Measurements from ENCODE around the gene SLC16A14. TPM values are rescaled to one million over a fixed set of nuclear protein-coding genes. Genes with fewer than 3 reads are reported as not detected.
A peak's percentile ranks its signal among the peaks of the same experiment; 100 is the strongest.
"Not testable (repeated sequence)": the region's sequence is repeated elsewhere in the genome, so short reads cannot be mapped to it uniquely, and the experiment has no call there.

SLC16A14 gene, protein sequence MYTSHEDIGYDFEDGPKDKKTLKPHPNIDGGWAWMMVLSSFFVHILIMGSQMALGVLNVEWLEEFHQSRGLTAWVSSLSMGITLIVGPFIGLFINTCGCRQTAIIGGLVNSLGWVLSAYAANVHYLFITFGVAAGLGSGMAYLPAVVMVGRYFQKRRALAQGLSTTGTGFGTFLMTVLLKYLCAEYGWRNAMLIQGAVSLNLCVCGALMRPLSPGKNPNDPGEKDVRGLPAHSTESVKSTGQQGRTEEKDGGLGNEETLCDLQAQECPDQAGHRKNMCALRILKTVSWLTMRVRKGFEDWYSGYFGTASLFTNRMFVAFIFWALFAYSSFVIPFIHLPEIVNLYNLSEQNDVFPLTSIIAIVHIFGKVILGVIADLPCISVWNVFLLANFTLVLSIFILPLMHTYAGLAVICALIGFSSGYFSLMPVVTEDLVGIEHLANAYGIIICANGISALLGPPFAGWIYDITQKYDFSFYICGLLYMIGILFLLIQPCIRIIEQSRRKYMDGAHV
- total RNA-seq, result 9.9 TPM

DNA sequence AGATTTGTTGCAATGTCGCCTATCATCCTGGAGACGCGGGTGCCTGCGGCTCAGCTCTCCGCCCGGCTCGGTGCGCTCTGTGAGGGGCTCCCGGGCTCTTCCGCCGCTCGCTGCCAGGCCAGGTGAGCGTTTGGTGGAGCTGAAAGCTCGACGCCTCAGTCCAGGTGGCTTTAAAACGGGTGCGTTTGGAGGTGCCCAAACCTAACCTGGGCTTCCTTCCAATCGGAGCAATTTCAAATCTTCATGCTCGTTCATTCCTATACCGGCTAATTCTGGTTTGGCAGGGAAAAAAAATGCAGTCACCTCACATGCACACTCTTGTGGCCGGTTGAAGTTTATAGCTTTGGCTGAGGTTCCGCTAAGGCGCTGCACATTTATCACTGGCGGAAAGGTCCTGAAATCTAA is at the start of gene SLC16A14:
SLC16A14 (minus strand) TSS at position 274 of the 405 bp plus-strand sequence. CDS start 9,572 bp downstream, outside the sequence.
- peak; percentile 83 for DNase-seq

DNA sequence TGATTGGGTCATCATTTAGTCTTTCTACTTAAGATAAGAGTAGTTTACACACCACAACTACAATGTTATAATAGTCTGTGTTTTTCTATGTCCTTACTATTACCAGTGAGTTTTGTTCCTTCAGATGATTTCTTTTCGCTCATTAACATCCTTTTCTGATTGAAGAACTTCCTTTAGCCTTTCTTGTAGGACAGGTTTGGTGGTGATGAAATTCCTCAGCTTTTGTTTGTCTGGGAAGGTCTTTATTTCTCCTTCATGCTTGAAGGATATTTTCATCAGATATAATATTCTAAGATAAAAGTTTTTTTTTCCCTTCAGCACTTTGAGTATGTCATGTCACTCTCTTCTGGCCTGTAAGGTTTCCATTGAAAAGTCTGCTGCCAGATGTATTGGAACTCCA is 38.0 kb upstream of the SLC16A14 start:
- DNase-seq, result peak; percentile 6

DNA sequence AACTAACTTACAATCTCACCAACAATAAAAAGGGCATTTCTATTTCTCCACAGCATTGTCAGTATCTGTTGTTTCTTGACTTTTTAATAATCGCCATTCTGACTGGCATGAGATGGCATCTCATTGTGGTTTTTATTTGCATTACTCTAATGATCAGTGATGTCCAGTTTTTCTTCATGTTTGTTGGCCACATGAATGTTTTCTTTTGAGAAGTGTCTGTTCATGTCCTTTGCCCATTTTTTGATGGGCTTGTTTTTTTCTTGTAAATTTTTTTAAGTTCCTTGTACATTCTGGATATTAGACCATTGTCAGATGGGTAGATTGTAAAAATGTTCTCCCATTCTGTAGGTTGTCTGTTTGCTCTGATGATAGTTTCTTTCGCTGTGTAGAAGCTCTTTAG is 33.2 kb upstream of the SLC16A14 start:
- DNase-seq, result not testable (repeated sequence)

DNA sequence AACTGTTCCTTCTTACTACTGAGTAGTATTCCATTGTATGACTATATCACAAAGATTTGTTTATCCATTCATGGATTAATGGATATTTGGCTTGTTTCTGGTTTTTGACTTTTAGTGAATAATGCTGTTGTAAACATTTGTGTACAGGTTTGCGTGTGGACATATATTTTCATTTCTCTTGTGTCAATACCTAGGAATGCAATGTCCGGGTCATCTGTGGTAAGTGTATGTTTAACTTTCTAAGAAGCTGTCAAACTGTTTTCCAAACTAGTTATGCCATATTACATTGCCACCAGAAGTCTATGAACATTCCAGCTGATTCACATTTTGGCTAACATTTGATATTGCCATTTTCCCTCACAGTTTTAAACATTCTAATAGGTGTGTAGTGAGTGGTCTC is 29.1 kb upstream of the SLC16A14 start:
- no peak for DNase-seq

DNA sequence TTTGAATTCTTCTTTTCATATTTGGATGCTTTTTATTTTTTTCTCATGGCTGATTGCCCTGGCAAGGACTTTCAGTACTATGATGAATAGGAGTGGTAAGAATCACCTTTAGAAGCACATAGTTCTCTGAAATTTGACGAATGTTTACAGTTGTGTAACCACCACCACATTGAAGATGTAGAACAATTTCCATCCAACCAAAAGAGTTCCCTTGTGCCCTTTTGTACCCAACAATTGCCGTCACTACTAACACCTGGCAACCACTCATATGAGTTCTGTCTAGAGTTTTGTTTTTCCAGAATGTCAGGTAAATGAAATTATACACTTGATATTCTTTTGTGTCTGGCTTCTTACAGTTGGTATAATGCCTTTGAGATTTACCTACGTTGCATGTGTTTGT is 28.7 kb upstream of the SLC16A14 start:
- no peak for DNase-seq

DNA sequence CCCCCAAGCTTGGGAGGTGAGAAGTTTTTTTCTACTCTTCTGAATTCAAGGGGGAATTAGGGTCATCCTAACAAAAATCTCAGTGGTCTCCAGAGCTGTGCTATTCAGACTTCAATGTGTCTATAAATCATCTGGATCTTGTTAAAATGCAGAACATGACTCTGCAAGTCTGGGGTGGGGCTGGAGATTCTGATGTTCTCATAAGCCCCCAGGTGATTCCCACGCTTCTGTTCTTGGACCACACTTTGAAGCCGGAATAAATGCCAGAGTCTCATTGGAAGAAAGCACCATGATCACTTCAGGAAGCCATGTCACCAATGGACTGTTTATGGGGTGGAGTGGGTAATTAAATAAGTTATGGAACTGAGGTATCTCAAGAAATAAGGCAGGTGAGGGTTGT is 22.2 kb upstream of the SLC16A14 start:
- no peak for DNase-seq

DNA sequence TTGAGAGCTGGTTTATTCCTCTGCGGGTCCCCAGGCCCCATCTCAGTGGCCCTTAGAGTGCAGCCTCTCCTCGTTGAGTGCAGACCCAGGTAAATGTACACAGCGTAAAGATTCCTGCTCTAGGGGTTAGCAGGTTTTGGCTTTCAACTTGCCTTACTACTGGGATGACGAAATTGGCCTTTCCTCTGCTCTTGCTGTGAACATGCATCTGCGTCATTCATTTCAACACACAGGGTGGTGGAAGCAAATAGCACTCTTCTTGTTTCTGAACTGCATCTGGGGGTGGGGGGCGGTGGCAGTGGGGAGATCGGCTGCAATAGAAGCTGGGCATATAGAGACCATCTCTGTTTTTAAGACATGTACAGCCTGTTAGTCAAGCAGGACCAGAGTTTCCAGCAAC is 16.5 kb upstream of the SLC16A14 start:
- DNase-seq, result no peak

DNA sequence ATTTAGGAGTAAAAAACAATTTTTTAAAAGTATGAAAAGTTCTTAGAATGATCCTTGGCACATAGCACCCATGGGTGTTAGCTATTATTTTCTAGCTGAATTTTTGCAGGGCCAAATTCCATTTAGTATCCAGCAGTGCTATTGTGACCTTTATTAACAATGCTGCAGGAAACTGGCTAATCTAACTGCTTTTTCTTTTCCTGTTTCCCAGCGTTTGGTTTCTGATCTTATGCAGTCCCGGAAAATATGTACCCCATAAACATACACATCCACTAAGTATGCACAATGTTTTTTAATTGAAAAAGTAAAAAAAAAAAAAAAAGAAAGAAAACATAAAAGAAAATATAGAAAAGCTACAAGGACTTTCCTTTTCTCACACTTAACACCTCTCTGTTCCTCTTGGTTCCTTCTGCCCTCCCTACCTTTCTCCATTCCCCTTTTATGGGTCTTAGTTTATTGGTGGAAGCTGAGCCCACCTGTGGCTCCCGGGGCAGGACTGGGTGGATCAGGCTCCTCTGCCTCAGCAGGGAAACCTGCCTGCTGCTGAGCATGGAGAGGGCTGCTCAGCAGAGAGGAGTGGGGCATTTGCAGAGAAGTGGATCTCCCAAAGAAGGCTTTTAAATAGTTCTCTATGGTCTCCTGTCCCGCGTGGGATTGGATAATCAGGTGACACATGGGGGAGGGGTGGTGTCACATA is 9.3 kb upstream of the SLC16A14 start:
- no peak for DNase-seq

DNA sequence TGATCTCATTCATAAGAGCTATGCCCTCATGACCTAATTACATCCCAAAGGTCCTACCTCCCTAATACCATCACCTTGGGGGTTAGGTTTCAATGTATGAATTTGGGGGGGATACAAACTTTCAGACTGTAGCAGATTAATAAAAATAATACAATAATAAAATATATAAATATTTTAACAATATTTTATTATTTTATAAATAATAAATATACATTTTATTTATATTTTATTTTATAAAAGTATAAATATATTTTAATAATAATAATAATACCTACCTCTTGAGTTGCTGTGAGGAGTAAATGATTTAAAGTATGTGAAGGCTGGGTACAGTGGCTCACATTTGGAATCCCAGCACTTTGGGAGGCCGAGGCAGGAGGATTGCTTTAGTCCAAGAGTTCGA is 8.1 kb upstream of the SLC16A14 start:
- DNase-seq, result no peak

DNA sequence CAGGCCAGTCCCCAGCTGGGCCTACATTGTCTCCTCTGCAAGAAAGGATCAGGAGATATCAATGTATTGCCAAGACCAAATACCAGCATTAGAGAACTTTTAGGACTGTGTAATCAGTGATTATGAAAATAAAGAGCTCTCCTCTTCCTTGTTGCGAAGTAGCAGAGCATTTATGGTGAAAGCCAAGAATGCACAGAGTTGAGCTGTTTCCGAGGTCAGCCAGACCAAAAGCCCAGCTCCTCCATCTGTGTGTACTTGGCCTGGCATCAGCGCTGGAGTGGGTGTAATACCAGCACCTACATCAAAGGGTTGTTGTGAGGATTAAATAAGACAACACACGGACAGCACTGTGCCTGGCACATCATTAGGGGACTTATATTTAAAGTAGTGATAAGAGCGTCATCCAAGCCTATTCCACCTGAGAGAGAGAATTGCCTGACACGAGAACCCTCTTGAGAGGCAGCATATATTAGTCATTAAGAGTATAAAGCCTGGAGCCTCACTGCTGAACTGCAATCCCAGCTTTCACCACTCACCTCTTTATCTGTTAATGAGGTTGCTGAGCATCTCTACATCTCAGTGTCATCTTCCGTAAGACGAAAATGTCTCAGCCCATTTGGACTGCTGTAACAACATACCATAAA is 7.4 kb upstream of the SLC16A14 start:
- no peak for DNase-seq

DNA sequence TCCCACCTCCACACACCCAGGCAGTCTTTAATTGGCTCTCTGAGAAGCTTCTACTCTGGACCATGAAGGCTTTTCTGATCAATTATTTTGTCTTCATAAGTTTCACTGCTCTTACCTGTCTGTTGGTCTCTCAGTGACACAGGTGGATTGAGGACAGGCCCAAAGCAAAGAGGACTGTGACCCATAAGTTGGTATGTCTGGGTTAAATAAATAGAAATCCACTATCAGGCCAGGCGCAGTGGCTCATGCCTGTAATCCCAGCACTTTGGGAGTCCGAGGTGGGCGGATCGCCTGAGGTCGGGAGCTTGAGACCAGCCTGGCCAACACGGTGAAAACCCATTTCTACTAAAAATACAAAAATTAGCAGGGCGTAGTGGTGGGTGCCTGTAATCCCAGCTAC is 2.7 kb upstream of the SLC16A14 start:
- no peak for DNase-seq

DNA sequence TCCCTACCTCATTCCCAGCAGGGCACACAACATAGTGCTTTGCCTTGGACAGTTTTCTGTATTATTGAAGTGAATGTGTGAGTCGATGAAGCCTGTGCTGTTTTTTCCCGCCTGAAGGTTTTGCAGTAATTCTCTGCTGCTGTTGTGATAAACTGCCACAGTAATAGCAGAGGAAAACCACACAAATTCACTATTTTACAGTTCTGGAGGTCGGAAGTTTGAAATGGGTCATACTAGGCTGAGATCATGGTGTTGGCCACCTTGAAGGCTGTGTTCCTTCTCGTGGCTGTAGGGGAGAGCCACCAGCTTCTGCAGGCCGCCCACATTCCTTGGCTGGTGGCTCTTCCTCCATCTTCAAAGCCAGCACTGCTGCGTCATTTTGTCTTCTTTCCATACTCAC is 678 bp upstream of the SLC16A14 start:
- DNase-seq, result no peak

DNA sequence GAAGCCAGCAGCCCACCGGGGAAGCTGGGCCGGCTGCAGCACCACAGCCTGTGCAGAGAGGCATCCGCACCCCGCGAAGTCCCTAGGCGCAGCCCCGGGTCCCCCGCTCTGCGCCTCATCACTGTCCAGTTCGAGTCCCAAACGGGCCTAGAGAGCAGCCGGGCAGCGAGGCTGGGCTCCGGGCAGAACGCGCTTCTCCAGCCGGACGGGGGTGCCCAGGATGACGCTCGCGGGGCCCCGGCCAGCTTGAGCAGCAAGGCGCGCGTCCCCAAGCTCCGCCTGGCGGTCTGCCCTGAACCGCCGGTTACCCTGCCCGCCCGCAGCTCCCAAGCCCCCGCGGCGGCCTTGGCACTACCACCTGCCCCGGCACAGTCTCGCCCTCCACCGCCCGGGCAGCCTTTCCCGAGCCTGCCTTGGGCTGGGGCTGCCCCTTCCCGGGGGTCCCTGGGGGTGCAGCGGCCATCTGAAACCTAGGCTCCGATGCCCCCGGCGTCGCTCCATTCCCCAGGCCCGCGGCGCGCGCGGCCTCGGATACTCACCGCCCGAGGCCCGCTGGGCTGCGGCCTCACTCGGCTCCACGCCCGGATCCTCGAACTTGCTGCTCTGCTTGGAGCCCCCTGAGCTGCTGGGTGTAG is 591 bp downstream of the SLC16A14 start:
- DNase-seq, result peak; percentile 73

DNA sequence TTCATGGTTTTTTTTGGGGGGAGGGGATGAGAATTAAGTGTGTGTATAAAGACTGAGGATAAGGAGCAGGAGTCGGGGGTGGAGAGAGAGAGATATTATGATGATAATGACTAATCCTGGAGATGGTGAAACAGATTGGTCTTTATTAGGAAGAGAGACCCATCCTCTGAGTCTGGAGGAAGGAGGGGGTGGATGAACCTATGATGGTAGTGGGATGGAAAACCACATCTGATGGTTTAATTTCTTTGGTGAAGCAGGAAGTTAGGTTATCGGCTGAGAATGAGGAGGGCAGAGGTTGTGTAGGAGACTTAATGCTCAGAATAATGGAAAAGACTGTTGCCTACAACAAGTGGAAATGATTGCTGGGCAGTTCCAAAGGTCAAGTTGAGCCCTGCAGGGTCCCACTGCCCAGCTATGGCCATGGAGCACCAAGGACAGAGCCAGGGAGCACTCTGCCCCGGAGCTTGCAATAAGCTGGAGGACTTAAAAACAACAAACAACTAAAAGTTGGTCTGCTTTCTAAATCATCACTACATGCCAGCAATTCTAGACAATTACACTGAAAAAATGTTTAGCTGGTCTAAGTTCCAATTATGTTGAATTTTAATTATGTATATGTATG is 7.9 kb downstream of the SLC16A14 start:
- no peak for DNase-seq

DNA sequence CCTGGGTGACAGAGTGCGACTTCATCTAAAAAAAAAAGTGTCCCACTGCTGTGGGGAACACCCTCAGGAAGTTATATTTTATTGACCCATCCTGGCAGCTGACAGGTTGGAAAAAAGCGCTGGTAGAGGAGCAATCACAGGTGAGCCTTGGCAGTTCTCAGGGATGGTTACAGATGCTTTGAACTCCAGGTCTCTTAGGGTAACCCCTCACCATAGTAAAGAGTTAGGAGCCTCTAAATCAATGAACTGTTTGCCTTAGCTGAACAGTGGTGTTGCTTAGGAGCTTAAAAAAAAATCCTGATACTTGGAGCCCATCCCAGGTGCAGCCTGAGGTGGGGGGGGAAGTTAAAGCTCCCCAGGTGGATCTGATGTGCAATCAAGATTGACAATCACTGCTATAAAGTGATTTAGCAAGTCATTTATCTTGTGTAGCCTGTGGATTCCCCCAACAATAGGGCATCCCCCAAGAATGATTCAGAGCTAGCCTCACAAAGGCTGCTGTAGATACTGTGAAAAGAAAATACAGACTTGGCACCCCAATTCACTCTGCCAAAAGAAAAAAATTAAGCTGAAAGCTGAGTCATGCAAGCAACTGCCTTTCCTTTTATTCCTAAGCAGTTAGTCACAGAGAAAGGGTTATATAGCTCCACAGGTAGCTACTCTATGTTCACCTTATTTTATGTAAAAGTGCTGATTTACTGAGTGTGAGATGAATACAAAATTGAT is 14.8 kb downstream of the SLC16A14 start:
- no peak for DNase-seq

DNA sequence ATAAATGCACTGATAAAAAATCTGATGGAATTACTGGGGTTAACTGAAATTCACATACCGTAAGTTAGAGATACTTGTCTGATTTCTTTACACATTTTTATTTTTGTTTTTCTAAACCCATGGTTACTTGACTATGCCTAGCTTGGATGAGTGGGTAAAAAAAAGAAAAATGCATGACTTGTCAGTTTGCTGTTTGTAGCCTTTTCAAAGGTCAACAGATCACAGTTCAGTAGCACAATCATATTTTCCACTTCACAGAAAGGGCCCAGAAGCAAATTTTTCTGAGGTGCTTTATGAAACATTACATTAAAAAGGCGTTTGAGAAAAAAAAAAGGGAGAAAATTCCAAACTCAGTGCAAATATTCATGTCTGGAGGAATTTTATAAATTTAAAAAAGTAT is 16.4 kb downstream of the SLC16A14 start:
- no peak for DNase-seq

DNA sequence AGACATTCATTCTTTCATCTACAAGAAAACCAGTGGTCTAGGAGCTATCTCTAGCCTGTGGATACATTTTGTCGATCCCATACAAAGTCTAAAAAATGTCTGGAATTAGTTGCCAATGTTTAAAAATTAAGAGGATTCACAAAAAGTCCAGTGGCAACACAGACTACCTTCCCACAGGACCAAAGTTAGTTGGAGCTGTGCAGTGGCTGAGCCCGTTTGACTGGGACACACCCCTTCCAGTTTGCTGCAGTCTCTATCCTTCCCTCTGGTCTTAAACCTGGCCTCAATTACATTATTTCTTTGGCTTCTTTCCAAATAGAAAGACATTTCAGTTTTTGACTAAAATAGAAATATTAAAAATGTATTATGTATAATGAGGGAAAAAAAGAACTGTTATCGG is 18.6 kb downstream of the SLC16A14 start:
- no peak for DNase-seq

DNA sequence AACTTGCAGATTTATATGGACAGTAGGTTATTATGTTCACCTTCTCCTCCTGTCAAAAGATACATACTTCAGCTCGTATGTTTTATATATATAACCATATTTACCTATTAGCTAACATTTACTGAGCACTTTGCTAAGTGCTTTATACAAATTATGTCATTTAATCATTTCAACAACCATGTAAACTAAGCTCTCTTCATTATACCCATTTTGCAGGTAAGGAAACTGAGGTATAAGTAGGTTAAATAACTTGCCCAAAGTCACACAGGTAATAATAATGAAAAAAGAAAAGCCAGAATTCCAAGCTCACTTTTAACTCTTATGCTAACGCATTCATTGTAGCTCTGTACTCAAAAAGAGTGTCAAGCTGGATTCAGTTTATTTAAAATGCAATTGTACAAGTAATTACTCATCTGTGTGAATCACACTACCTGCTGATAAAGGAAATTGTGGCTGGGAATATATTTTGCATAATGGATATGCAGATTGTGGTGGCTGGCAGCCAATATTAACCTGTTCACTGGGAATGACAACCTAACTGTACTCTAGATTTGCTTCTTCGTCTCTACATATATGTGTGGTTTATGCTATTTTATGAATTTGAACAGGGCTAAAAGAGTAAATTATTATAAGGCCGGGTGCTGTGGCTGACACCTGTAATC is 20.6 kb downstream of the SLC16A14 start:
- DNase-seq, result no peak

DNA sequence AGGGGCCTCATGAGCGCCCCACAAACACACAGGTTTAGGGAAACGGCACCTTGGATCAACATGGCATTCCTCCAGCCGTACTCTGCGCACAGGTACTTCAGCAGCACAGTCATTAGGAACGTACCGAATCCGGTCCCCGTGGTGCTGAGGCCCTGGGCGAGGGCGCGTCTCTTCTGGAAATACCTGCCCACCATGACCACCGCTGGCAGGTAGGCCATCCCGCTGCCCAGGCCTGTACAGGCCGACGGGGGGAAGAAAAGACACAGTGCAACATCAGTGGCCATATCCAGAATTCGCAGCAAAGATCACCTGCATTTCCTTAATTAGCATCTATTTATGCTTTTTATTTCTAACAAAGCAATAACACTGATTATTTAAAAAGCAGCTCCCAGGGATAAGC is 22.2 kb downstream of the SLC16A14 start:
- DNase-seq, result no peak

DNA sequence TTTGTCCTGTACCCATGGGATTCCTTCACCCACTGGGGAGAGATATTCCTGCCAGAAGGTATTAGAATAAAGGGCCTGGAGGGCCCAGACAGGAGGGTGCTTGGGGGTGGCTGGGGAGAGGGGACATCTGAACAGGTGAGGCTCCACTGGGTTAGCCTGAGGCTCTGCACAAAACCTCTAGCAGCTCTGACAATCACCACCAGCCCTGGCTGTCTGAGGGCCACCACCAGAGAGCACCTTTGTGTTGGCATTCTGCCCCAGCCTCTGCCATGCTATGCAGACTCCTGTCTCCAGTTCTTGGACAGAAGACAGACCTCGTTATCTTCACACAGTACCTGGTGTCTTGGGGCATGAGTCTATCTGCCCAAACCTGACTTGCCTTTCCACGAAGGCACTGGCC is 25.3 kb downstream of the SLC16A14 start:
- no peak for DNase-seq

DNA sequence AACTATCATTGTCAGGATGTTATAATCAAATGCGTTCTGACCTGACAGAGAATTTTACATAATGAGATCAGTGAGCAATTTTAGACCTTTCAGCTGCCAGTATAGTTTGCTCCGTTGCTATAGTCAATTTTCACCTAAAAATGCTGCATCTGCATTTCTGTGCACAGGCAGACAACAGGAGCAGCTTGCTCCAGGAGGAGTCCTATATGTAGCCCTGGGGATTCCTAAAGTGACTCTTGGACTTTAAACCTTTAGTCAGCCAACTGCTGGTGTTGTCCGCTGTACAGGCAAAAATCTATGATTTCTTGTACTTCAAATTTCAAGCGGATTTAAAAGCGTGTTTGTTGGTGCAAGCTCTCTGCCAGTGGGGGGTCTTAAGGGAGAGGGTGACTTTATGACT is 25.7 kb downstream of the SLC16A14 start:
- no peak for DNase-seq
